ENCODE results near the gene UBAC2. TPM values are rescaled to one million over a fixed set of nuclear protein-coding genes. Genes with fewer than 3 reads are reported as not detected.

Gene UBAC2
- total and polyA plus RNA-seq, 2 donors (not counting 3 experiments of a cell fraction or from before 2014, with no cell fraction given) = 45.7 to 54.4 TPM

DNA sequence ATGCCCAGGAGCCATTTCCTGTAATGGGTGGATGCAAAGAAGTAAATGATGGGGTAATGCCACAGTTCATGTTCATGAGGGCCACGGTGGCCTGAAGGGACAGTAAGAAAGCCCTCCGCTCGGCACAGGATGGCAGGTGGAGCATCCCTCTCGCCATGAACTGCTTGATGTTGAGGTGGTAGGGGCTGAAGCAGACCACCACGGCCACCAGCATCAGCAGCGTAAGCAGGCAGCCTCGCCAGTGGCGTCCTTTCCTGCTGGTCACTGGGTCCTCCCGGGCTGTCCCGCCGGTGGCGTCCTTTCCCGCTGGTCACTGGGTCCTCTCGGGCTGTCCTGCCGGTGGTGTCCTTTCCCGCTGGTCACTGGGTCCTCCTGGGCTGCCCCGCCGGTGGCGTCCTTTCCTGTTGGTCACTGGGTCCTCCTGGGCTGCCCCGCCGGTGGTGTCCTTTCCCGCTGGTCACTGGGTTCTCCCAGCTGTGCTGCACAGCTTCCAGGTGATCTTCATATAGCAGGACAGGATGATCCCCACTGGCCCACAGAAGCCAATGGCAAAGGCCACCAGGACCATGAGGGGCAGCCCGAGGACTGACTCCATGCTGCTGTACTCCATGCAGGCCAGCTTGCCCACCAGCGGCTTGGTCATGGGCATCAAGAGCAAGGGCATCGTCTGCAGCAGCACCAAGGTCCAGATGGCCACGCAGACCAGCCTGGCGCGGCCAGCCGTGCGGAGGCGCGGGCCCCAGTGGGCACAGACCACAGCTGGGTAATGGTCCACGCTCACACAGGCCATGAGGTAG, 207.4 kb downstream of the UBAC2 start:
- dilution Hi-C loops (cut with MboI; ENCODE audit: extremely low pct_ligation_motif_present, low sequenced_read_pairs) = no loop called here
- BruUV-seq (replicated peaks) = no TSS peak
- POLR2A ChIA-PET = no interaction called here

More for the DNA sequence above, 207.4 kb downstream of the UBAC2 start:
- Histone ChIP-seq H2AFZ (ENCODE audit: low read depth, low read length) (no peak overlapping the region), H3K9me1 (replicated peaks; ENCODE audit: control insufficient read depth, extremely low read depth, insufficient read depth, low read length) (no peaks in the 10 kb centered on the region), H3K4me1 (ENCODE audit: control insufficient read depth, extremely low read depth, insufficient read depth, low read length) (no peaks in the 10 kb centered on the region), H4K20me1 (replicated peaks; ENCODE audit: control insufficient read depth, extremely low read depth, insufficient read depth, low read length) (no peaks in the 10 kb centered on the region), H3K4me3 (replicated peaks in 1 of 3; ENCODE audit: insufficient read depth in 1 of 3, low read depth in 1 of 3, low read length in 3 of 3) (no peak overlapping the region), H3K27me3 (ENCODE audit: control insufficient read depth in 2 of 2, insufficient read depth in 2 of 2, low read length in 2 of 2) (peaks cover 0 to 9% of the 10 kb centered on the region in 2 experiments), H3K36me3 (ENCODE audit: control insufficient read depth in 2 of 2, extremely low read depth in 1 of 2, insufficient read depth in 2 of 2, low read length in 2 of 2) (no peaks in the 10 kb centered on the region), H3K27ac (ENCODE audit: insufficient read depth, low read depth, low read length) (no peak overlapping the region), H3K4me2 (ENCODE audit: insufficient read depth, low read length) (no peak overlapping the region), H3K79me2 (ENCODE audit: control insufficient read depth, insufficient read depth, low read length) (no peaks in the 10 kb centered on the region), H3K9me3 (replicated peaks; ENCODE audit: control insufficient read depth, insufficient read depth, low read length) (no peaks in the 10 kb centered on the region), H3K9ac (replicated peaks; ENCODE audit: extremely low read depth, insufficient read depth, low read length) (no peak overlapping the region)
- TF ChIP-seq MYC (IDR thresholded peaks at IDR 0.05; ENCODE audit: low read depth, low read length) = no peak
- TF ChIP-seq FOS (IDR thresholded peaks at IDR 0.05; ENCODE audit: borderline replicate concordance, insufficient read depth, low read length) = no peak
- TF ChIP-seq CTCF (IDR thresholded peaks at IDR 0.05; ENCODE audit: extremely low read depth in 1 of 2, insufficient read depth in 1 of 2, low read depth in 1 of 2, low read length in 2 of 2) = no peak
- no peak for TF ChIP-seq JUN (IDR thresholded peaks at IDR 0.05; ENCODE audit: borderline replicate concordance, insufficient read depth, insufficient read length, low read depth)
- FAIRE-seq = no peak
- DNase-seq (ENCODE audit: low read depth, low spot score) = no peak
- CTCF ChIA-PET = no interaction called here
- intact Hi-C loops (cut with micrococcal nuclease) = no loop called here
